GM23338 (cell line): Measurements from ENCODE around the gene DMRTC2. TPM values are rescaled to one million over a fixed set of nuclear protein-coding genes. Genes with fewer than 3 reads are reported as not detected.

Experiments
- ATAC-seq: fragments of 200-7000 bp; cut with Tn5 transposase; 3 replicates; pipeline ENCODE4 v1.9.1; 2020
- DNase-seq: peaks from one replicate; pipeline ENCODE4 v3.0.0-alpha.2; 2015; ENCODE audit warnings: low spot score
- H2AFZ ChIP-seq: fragments of 200-600 bp; sonication (generic); 2 replicates; pipeline ENCODE4 v1.8.0; 2016; ENCODE audit warnings: antibody characterized with exemption, mild to moderate bottlenecking, moderate library complexity
- H3F3A ChIP-seq: fragments of 200-600 bp; sonication (generic); replicated peaks from 2 replicates; pipeline ENCODE4 v1.8.0; 2017; ENCODE audit warnings: antibody characterized with exemption, mixed run types, low read depth
- H3K27ac ChIP-seq: fragments of 200-600 bp; sonication (generic); 2 replicates; pipeline ENCODE4 v1.6.1; 2016; ENCODE audit warnings: low read depth
- H3K27me3 ChIP-seq: fragments of 200-600 bp; sonication (generic); 2 replicates; pipeline ENCODE4 v1.8.0; 2016; ENCODE audit warnings: mild to moderate bottlenecking, mixed run types, moderate library complexity; ENCODE audit not compliant: insufficient read depth
- H3K36me3 ChIP-seq: fragments of 200-600 bp; sonication (generic); 2 replicates; pipeline ENCODE4 v1.8.0; 2016; ENCODE audit warnings: mild to moderate bottlenecking; ENCODE audit not compliant: insufficient read depth
- H3K4me1 ChIP-seq: fragments of 200-600 bp; sonication (generic); 2 replicates; pipeline ENCODE4 v1.8.0; 2016; ENCODE audit warnings: mild to moderate bottlenecking, moderate library complexity; ENCODE audit not compliant: insufficient read depth
- H3K4me2 ChIP-seq: fragments of 200-600 bp; sonication (generic); 2 replicates; pipeline ENCODE4 v1.7.1; 2017; ENCODE audit warnings: mixed run types
- H3K4me3 ChIP-seq: fragments of 200-600 bp; sonication (generic); 2 replicates; pipeline ENCODE4 v1.6.1; 2016; ENCODE audit warnings: mixed run types
- H3K79me2 ChIP-seq: fragments of 200-600 bp; sonication (generic); replicated peaks from 2 replicates; pipeline ENCODE4 v1.8.0; 2017; ENCODE audit warnings: mild to moderate bottlenecking; ENCODE audit not compliant: insufficient read depth
- H3K9me2 ChIP-seq: fragments of 200-600 bp; sonication (generic); 2 replicates; pipeline ENCODE4 v1.8.0; 2017; ENCODE audit not compliant: insufficient read depth
- H4K20me1 ChIP-seq: fragments of 200-600 bp; sonication (generic); replicated peaks from 2 replicates; pipeline ENCODE4 v1.8.0; 2017; ENCODE audit warnings: mild to moderate bottlenecking; ENCODE audit not compliant: insufficient read depth
- H3K27ac Mint-ChIP-seq: 2 replicates; pipeline ENCODE4 v1.8.0; 2020; ENCODE audit warnings: inconsistent platforms, mild to moderate bottlenecking, moderate library complexity, mixed read lengths
- H3K27me3 Mint-ChIP-seq: 3 replicates; pipeline ENCODE4 v1.8.0; 2022; ENCODE audit warnings: low read depth, mild to moderate bottlenecking, moderate library complexity, mixed read lengths, inconsistent platforms; ENCODE audit not compliant: insufficient read depth, poor library complexity
- H3K36me3 Mint-ChIP-seq: 3 replicates; pipeline ENCODE4 v1.8.0; 2021; ENCODE audit warnings: low read depth, mild to moderate bottlenecking, inconsistent platforms, moderate library complexity, mixed read lengths
- H3K4me1 Mint-ChIP-seq: 3 replicates; pipeline ENCODE4 v1.8.0; 2020; ENCODE audit warnings: mild to moderate bottlenecking, inconsistent platforms, mixed read lengths
- H3K4me3 Mint-ChIP-seq: 3 replicates; pipeline ENCODE4 v1.8.0; 2021; ENCODE audit warnings: moderate library complexity, mild to moderate bottlenecking, inconsistent platforms, mixed read lengths
- H3K9me3 Mint-ChIP-seq: 3 replicates; pipeline ENCODE4 v1.8.0; 2020; ENCODE audit warnings: moderate library complexity, mild to moderate bottlenecking, inconsistent platforms, mixed read lengths
- CREB1 ChIP-seq: fragments of 250-450 bp; sonication (Bioruptor Pico); IDR thresholded peaks from 2 replicates; pipeline ENCODE4 v1.5.0; 2020; ENCODE audit warnings: low read depth, mild to moderate bottlenecking, moderate library complexity
- EZH2 ChIP-seq: fragments of 200-600 bp; sonication (generic); IDR thresholded peaks from one replicate; pipeline ENCODE4 v1.8.0; 2017; ENCODE audit warnings: antibody characterized with exemption, mild to moderate bottlenecking, low read depth; ENCODE audit not compliant: unreplicated experiment
- JUNB ChIP-seq: IDR thresholded peaks from one replicate; pipeline ENCODE4 v1.6.1; 2016; ENCODE audit warnings: antibody characterized with exemption; ENCODE audit not compliant: unreplicated experiment
- NANOG ChIP-seq: IDR thresholded peaks from 2 replicates; pipeline ENCODE4 v1.6.1; 2016; ENCODE audit warnings: antibody characterized with exemption, borderline replicate concordance
- POLR2AphosphoS5 ChIP-seq: IDR thresholded peaks from 2 replicates; pipeline ENCODE4 v1.6.1; 2016; ENCODE audit warnings: antibody characterized with exemption, low read depth
- ZNF114 ChIP-seq: fragments of 250-450 bp; sonication (Bioruptor Pico); IDR thresholded peaks from 2 replicates; pipeline ENCODE4 v1.5.0; 2020; ENCODE audit warnings: mild to moderate bottlenecking, moderate library complexity
- ZNF331 ChIP-seq: fragments of 250-450 bp; sonication (Bioruptor Pico); IDR thresholded peaks from 2 replicates; pipeline ENCODE4 v1.5.0; 2020; ENCODE audit warnings: low read depth, mild to moderate bottlenecking, moderate library complexity
- polyA plus RNA-seq: library from polyadenylated mRNA; unstranded; fragments of >200 nt; fragmentation: Nextera tagmentation; extraction: Ambion mirVana; gene quantifications from 2 replicates; pipeline ENCODE4 v1.2.1, GENCODE V29; 2016
- total RNA-seq: library from RNA; depleted of rRNA; stranded (reverse); fragments of >200 nt; shearing (Covaris generic); gene quantifications from 2 replicates; pipeline ENCODE4 v1.2.3, GENCODE V29; 2014
- TF ChIP-seq, protein P1 (sequence below): IDR thresholded peaks from one replicate; pipeline ENCODE4 v1.6.1; 2018; ENCODE audit warnings: antibody characterized with exemption; ENCODE audit not compliant: unreplicated experiment
- TF ChIP-seq, protein P2 (sequence below), 2 experiments: fragments of 200-600 bp in 1 of 2; sonication (generic) in 1 of 2; conservative IDR thresholded peaks; 2 replicates each; pipeline versions ENCODE4 v1.5.1 to v1.6.1; 2016 to 2017; ENCODE audit warnings: antibody characterized with exemption in 2 of 2, low read depth in 2 of 2, mild to moderate bottlenecking in 2 of 2, moderate library complexity in 1 of 2
- TF ChIP-seq, protein P3 (sequence below): IDR thresholded peaks from 2 replicates; pipeline ENCODE4 v1.6.1; 2016; ENCODE audit warnings: antibody characterized with exemption

DMRTC2 gene
- total and polyA plus RNA-seq, 2 experiments from 2014 or later: 0.21 TPM; not detected in 1

DNA sequence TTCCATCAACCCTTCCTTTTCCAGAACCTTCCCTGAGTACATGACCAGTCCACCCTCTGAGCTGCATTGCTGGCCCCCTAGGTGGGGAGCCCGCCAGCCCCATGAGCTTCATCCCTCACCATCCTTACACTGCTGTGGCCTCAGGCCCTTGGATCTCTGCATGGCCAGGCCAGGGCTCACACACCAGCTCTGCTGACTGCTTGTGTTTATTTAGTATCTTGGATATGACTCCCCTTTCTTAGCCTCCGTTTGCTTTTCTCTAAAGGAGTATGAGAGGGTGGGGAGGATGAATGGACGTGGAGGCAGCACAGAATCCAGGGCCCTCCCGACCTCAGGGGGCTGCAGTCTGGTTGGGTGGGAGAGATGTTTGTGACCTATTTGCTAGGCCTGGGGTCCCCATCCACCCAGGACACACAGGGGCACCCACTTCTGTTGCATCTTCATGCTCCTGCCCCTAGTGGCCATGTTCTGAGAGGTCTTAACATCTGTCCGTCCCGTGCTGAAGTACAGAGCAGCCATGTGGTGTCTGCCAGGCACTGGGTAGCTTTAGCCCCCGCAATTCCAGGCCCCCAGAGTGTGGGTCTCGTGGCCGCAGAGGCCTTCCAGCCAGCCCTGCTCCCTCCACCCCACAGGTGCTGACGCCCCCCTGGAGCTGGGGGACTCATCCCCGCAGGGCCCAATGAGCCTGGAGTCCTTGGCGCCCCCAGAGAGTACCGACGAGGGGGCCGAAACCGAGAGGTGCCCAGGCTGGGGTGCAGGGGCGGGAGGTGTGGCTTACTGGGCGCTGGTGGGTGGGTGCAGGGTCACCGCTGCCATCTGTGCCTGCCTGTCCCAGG is 51.1 kb downstream of the DMRTC2 start:
- H3K9me3 Mint-ChIP-seq: peaks cover 3% of the 10 kb centered on the region; the same call in 1 of the 3 replicates
- peaks cover 13% of the 10 kb centered on the region for H3K27me3 Mint-ChIP-seq
- Histone ChIP-seq H4K20me1 (no peaks in the 10 kb centered on the region; the same call in 1 of the 2 replicates), H3F3A (peaks cover 5% of the 10 kb centered on the region; the same call in 1 of the 2 replicates), H3K4me2 (no peak overlapping the region), H3K4me3 (no peak overlapping the region), H3K27ac (no peak overlapping the region), H3K9me2 (no peaks in the 10 kb centered on the region), H2AFZ (no peak overlapping the region), H3K4me1 (0 out of 2 replicates have a peak, but pooled peaks cover 6% of the 10 kb centered on the region), H3K79me2 (no peaks in the 10 kb centered on the region), H3K27me3 (no peaks in the 10 kb centered on the region), H3K36me3 (0 out of 2 replicates have a peak, but pooled peaks cover 4% of the 10 kb centered on the region)
- TF ChIP-seq, protein P1, sequence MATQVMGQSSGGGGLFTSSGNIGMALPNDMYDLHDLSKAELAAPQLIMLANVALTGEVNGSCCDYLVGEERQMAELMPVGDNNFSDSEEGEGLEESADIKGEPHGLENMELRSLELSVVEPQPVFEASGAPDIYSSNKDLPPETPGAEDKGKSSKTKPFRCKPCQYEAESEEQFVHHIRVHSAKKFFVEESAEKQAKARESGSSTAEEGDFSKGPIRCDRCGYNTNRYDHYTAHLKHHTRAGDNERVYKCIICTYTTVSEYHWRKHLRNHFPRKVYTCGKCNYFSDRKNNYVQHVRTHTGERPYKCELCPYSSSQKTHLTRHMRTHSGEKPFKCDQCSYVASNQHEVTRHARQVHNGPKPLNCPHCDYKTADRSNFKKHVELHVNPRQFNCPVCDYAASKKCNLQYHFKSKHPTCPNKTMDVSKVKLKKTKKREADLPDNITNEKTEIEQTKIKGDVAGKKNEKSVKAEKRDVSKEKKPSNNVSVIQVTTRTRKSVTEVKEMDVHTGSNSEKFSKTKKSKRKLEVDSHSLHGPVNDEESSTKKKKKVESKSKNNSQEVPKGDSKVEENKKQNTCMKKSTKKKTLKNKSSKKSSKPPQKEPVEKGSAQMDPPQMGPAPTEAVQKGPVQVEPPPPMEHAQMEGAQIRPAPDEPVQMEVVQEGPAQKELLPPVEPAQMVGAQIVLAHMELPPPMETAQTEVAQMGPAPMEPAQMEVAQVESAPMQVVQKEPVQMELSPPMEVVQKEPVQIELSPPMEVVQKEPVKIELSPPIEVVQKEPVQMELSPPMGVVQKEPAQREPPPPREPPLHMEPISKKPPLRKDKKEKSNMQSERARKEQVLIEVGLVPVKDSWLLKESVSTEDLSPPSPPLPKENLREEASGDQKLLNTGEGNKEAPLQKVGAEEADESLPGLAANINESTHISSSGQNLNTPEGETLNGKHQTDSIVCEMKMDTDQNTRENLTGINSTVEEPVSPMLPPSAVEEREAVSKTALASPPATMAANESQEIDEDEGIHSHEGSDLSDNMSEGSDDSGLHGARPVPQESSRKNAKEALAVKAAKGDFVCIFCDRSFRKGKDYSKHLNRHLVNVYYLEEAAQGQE: no peak
- TF ChIP-seq, protein P2, sequence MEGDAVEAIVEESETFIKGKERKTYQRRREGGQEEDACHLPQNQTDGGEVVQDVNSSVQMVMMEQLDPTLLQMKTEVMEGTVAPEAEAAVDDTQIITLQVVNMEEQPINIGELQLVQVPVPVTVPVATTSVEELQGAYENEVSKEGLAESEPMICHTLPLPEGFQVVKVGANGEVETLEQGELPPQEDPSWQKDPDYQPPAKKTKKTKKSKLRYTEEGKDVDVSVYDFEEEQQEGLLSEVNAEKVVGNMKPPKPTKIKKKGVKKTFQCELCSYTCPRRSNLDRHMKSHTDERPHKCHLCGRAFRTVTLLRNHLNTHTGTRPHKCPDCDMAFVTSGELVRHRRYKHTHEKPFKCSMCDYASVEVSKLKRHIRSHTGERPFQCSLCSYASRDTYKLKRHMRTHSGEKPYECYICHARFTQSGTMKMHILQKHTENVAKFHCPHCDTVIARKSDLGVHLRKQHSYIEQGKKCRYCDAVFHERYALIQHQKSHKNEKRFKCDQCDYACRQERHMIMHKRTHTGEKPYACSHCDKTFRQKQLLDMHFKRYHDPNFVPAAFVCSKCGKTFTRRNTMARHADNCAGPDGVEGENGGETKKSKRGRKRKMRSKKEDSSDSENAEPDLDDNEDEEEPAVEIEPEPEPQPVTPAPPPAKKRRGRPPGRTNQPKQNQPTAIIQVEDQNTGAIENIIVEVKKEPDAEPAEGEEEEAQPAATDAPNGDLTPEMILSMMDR (conservative IDR thresholded peaks at IDR 0.05; ENCODE audit: low read depth in 2 of 2): peak; percentile 54 to 61
- peaks cover 26% of the 10 kb centered on the region for H3K4me1 Mint-ChIP-seq
- peak; percentile 77 for ATAC-seq
- peak overlapping the region; percentile 29; the same call in 1 of the 2 replicates for H3K27ac Mint-ChIP-seq
- DNase-seq: peak; percentile 64
- peaks cover 28% of the 10 kb centered on the region for H3K36me3 Mint-ChIP-seq
- no peak overlapping the region; the same call in 2 of the 3 replicates for H3K4me3 Mint-ChIP-seq

DNA sequence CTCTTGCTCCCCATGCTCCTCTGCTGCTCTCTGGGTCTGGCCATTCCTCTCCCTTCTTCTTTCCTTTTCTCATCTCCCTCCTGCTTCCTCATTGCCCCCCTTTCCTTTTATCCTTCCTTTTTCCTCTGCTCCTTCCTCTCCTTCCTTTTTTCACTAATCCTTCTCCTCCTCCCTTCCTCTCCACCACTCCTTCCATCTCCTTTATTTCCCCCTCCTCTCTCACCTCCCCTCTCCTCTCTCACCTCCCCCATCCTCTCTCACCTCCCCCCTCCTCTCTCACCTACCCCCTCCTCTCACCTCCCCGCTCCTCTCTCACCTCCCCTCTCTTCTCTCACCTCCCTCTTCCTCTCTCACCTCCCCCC is 51.7 kb downstream of the DMRTC2 start:
- Histone ChIP-seq H3K9me2 (no peaks in the 10 kb centered on the region), H3F3A (peaks cover 5% of the 10 kb centered on the region; the same call in 1 of the 2 replicates), H3K36me3 (0 out of 2 replicates have a peak, but pooled peaks cover 4% of the 10 kb centered on the region), H3K4me1 (0 out of 2 replicates have a peak, but pooled peaks cover 6% of the 10 kb centered on the region), H3K4me2 (no peak overlapping the region), H2AFZ (no peak overlapping the region), H3K27ac (no peak overlapping the region), H4K20me1 (no peaks in the 10 kb centered on the region; the same call in 1 of the 2 replicates), H3K79me2 (no peaks in the 10 kb centered on the region), H3K4me3 (no peak overlapping the region), H3K27me3 (no peaks in the 10 kb centered on the region)
- Mint-ChIP-seq H3K9me3 (peaks cover under 1% of the 10 kb centered on the region; the same call in 1 of the 3 replicates), H3K27ac (no peak overlapping the region), H3K4me1 (peaks cover 23% of the 10 kb centered on the region), H3K27me3 (peaks cover 13% of the 10 kb centered on the region), H3K4me3 (no peak overlapping the region; the same call in 2 of the 3 replicates), H3K36me3 (peaks cover 26% of the 10 kb centered on the region)
- DNase-seq (no peak), ATAC-seq (no peak)
- TF ChIP-seq NANOG (no peak), POLR2AphosphoS5 (no peak), JUNB (no peak), ZNF114 (CRISPR knock-in tag) (no peak), CREB1 (CRISPR knock-in tag) (no peak), EZH2 (no peak), ZNF331 (no peak)
- TF ChIP-seq, protein P3, sequence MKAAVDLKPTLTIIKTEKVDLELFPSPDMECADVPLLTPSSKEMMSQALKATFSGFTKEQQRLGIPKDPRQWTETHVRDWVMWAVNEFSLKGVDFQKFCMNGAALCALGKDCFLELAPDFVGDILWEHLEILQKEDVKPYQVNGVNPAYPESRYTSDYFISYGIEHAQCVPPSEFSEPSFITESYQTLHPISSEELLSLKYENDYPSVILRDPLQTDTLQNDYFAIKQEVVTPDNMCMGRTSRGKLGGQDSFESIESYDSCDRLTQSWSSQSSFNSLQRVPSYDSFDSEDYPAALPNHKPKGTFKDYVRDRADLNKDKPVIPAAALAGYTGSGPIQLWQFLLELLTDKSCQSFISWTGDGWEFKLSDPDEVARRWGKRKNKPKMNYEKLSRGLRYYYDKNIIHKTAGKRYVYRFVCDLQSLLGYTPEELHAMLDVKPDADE: no peak
- TF ChIP-seq, protein P1: no peak
